Measurements from ENCODE around the gene CDK6.
A peak's percentile ranks its signal among the peaks of the same experiment; 100 is the strongest.

Gene CDK6

GRCh38 chr7:92843781-92844180, 7.4 kb upstream of the CDK6 start:
- H3K4me3 ChIP-seq (ENCODE audit: low read length): no peak overlapping the region
- H3K9me3 ChIP-seq (ENCODE audit: control insufficient read depth, low read length): no peaks in the 10 kb centered on the region
- no peaks in the 10 kb centered on the region for H3K36me3 ChIP-seq (ENCODE audit: control insufficient read depth, insufficient read depth, low read length)
- H3K9ac ChIP-seq (ENCODE audit: low read length): no peak overlapping the region
- no peaks in the 10 kb centered on the region for H3K27me3 ChIP-seq (ENCODE audit: control insufficient read depth, insufficient read depth, low read length)
- no peaks in the 10 kb centered on the region for H3K4me1 ChIP-seq (ENCODE audit: control insufficient read depth, insufficient read depth, low read length)

- Histone ChIP-seq H3K9me3 (ENCODE audit: control insufficient read depth, low read length) (no peaks in the 10 kb centered on the region), H3K27me3 (ENCODE audit: control insufficient read depth, insufficient read depth, low read length) (no peaks in the 10 kb centered on the region), H3K9ac (ENCODE audit: low read length) (no peak overlapping the region), H3K4me3 (ENCODE audit: low read length) (no peak overlapping the region), H3K4me1 (ENCODE audit: control insufficient read depth, insufficient read depth, low read length) (no peaks in the 10 kb centered on the region), H3K36me3 (ENCODE audit: control insufficient read depth, insufficient read depth, low read length) (no peaks in the 10 kb centered on the region)
These were observed 6.8 kb upstream of the CDK6 start for GRCh38 chr7:92843034-92843760.

GRCh38 chr7:92841192-92841591, 4.8 kb upstream of the CDK6 start:
- Histone ChIP-seq H3K27me3 (ENCODE audit: control insufficient read depth, insufficient read depth, low read length) (peaks cover 5% of the 10 kb centered on the region), H3K36me3 (ENCODE audit: control insufficient read depth, insufficient read depth, low read length) (no peaks in the 10 kb centered on the region)

GRCh38 chr7:92840316-92840715, 3.9 kb upstream of the CDK6 start:
- Histone ChIP-seq H3K36me3 (ENCODE audit: control insufficient read depth, insufficient read depth, low read length) (no peaks in the 10 kb centered on the region), H3K9ac (ENCODE audit: low read length) (no peak overlapping the region), H3K27me3 (ENCODE audit: control insufficient read depth, insufficient read depth, low read length) (peaks cover 5% of the 10 kb centered on the region), H3K9me3 (ENCODE audit: control insufficient read depth, low read length) (no peaks in the 10 kb centered on the region), H3K4me3 (ENCODE audit: low read length) (no peak overlapping the region), H3K4me1 (ENCODE audit: control insufficient read depth, insufficient read depth, low read length) (no peaks in the 10 kb centered on the region)

More at GRCh38 chr7:92841192-92841591, 4.8 kb upstream of the CDK6 start:
- Histone ChIP-seq H3K9ac (ENCODE audit: low read length) (no peak overlapping the region), H3K9me3 (ENCODE audit: control insufficient read depth, low read length) (no peaks in the 10 kb centered on the region), H3K4me3 (ENCODE audit: low read length) (no peak overlapping the region), H3K4me1 (ENCODE audit: control insufficient read depth, insufficient read depth, low read length) (no peaks in the 10 kb centered on the region)

GRCh38 chr7:92839901-92840300, 3.5 kb upstream of the CDK6 start:
- H3K27me3 ChIP-seq (ENCODE audit: control insufficient read depth, insufficient read depth, low read length): peaks cover 5% of the 10 kb centered on the region
- H3K4me1 ChIP-seq (ENCODE audit: control insufficient read depth, insufficient read depth, low read length): no peaks in the 10 kb centered on the region
- H3K9me3 ChIP-seq (ENCODE audit: control insufficient read depth, low read length): no peaks in the 10 kb centered on the region
- H3K9ac ChIP-seq (ENCODE audit: low read length): no peak overlapping the region
- no peaks in the 10 kb centered on the region for H3K36me3 ChIP-seq (ENCODE audit: control insufficient read depth, insufficient read depth, low read length)
- H3K4me3 ChIP-seq (ENCODE audit: low read length): no peak overlapping the region

GRCh38 chr7:92838934-92839333, 2.6 kb upstream of the CDK6 start:
- Histone ChIP-seq H3K9ac (ENCODE audit: low read length) (no peak overlapping the region), H3K4me3 (ENCODE audit: low read length) (no peak overlapping the region), H3K27me3 (ENCODE audit: control insufficient read depth, insufficient read depth, low read length) (peaks cover 5% of the 10 kb centered on the region), H3K36me3 (ENCODE audit: control insufficient read depth, insufficient read depth, low read length) (no peaks in the 10 kb centered on the region), H3K4me1 (ENCODE audit: control insufficient read depth, insufficient read depth, low read length) (no peaks in the 10 kb centered on the region), H3K9me3 (ENCODE audit: control insufficient read depth, low read length) (no peaks in the 10 kb centered on the region)

DNA sequence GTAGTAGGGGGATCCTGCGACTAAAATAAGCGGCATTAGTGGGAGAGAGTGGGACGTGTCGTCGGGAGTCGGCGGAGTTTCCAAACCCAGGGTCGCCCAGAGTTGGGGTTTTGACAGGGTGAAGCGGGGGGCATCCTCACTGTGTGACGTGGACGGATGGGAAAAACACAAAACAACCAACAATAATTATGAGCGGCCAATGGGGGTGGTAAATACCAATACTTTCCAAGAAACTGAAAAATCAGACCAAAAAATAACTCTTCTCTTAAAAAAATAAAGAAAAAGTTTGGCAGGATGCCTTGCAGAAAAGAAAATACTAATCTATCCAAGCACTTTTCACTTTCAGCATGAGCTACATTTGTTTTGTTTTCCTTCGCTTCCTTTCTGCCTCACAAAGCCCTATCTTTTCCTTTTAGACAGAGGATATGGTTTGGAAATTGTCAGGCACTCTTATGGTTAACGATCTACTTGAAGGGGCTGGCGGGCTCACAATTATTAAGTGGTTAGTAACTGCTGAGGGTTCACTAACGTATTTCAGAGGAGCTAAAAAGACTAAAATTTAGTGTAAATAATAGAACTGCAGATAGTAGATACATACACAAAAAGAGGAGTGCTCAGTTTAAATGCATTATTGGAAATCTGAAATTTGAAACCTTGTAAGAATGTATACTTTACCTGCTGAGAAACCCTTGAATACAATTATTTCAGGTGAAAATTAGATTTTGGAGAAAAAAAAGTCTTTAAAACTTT, 802 bp upstream of the CDK6 start:
- no peak overlapping the region for H3K4me3 ChIP-seq (ENCODE audit: low read length)
- H3K27me3 ChIP-seq (ENCODE audit: control insufficient read depth, insufficient read depth, low read length): peaks cover 5% of the 10 kb centered on the region
- H3K36me3 ChIP-seq (ENCODE audit: control insufficient read depth, insufficient read depth, low read length): no peaks in the 10 kb centered on the region
- H3K9me3 ChIP-seq (ENCODE audit: control insufficient read depth, low read length): no peaks in the 10 kb centered on the region
- peaks cover 3% of the 10 kb centered on the region for H3K4me1 ChIP-seq (ENCODE audit: control insufficient read depth, insufficient read depth, low read length)
- H3K9ac ChIP-seq (ENCODE audit: low read length): peak overlapping the region; percentile 34

GRCh38 chr7:92835851-92836488, 403 bp downstream of the CDK6 start:
- H3K9ac ChIP-seq (ENCODE audit: low read length): peak overlapping the region; percentile 73
- peaks cover 5% of the 10 kb centered on the region for H3K27me3 ChIP-seq (ENCODE audit: control insufficient read depth, insufficient read depth, low read length)

GRCh38 chr7:92835261-92835850, 1.0 kb downstream of the CDK6 start:
- H3K9me3 ChIP-seq (ENCODE audit: control insufficient read depth, low read length): no peaks in the 10 kb centered on the region
- H3K36me3 ChIP-seq (ENCODE audit: control insufficient read depth, insufficient read depth, low read length): no peaks in the 10 kb centered on the region
- H3K27me3 ChIP-seq (ENCODE audit: control insufficient read depth, insufficient read depth, low read length): peaks cover 5% of the 10 kb centered on the region
- peaks cover 10% of the 10 kb centered on the region for H3K4me1 ChIP-seq (ENCODE audit: control insufficient read depth, insufficient read depth, low read length)
- H3K9ac ChIP-seq (ENCODE audit: low read length): peak overlapping the region; percentile 73
- H3K4me3 ChIP-seq (ENCODE audit: low read length): peak overlapping the region; percentile 75

More at GRCh38 chr7:92835851-92836488, 403 bp downstream of the CDK6 start:
- H3K9me3 ChIP-seq (ENCODE audit: control insufficient read depth, low read length): no peaks in the 10 kb centered on the region
- peak overlapping the region; percentile 75 for H3K4me3 ChIP-seq (ENCODE audit: low read length)
- H3K36me3 ChIP-seq (ENCODE audit: control insufficient read depth, insufficient read depth, low read length): no peaks in the 10 kb centered on the region
- H3K4me1 ChIP-seq (ENCODE audit: control insufficient read depth, insufficient read depth, low read length): peaks cover 7% of the 10 kb centered on the region

DNA sequence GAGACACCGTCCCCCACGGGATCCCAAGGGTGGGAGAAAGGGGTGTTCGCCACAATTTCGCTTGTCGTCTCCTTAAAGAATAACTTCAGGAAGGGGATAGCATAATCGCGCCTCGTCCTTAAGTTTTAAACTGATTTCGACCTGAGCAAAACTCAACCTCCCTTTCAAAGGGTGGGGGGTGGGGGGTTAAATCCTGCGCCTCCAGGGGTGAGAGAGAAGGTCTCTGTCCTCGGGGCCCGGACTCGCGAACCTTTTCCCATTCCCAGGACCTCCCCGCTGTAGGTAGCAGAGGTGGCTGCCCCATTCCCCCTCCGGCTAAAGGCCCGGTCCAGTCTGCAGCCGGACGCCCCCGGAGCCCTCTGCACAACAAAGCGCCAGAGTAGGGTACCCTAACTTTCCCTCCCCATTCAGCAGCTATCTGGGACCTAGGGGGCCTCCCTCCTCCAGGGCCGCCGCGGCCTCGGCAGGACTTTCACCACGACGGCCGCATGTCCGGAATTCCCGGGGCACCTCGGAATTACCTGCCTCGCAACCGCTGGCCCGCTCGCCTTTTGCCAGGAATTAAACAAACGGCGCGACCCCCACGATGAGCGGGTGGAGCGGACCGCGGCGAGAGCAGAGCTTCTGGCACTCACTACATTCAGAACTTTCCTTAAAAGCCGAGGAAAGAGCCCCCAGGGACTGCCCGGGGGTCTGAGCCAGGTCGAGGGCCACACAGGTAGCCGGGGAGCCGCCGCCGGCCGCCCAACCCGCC, 1.7 kb downstream of the CDK6 start:
- peaks cover 17% of the 10 kb centered on the region for H3K4me1 ChIP-seq (ENCODE audit: control insufficient read depth, insufficient read depth, low read length)
- H3K4me3 ChIP-seq (ENCODE audit: low read length): peak overlapping the region; percentile 80
- H3K9me3 ChIP-seq (ENCODE audit: control insufficient read depth, low read length): no peaks in the 10 kb centered on the region
- peaks cover 5% of the 10 kb centered on the region for H3K27me3 ChIP-seq (ENCODE audit: control insufficient read depth, insufficient read depth, low read length)
- H3K9ac ChIP-seq (ENCODE audit: low read length): peak overlapping the region; percentile 73
- no peaks in the 10 kb centered on the region for H3K36me3 ChIP-seq (ENCODE audit: control insufficient read depth, insufficient read depth, low read length)

DNA sequence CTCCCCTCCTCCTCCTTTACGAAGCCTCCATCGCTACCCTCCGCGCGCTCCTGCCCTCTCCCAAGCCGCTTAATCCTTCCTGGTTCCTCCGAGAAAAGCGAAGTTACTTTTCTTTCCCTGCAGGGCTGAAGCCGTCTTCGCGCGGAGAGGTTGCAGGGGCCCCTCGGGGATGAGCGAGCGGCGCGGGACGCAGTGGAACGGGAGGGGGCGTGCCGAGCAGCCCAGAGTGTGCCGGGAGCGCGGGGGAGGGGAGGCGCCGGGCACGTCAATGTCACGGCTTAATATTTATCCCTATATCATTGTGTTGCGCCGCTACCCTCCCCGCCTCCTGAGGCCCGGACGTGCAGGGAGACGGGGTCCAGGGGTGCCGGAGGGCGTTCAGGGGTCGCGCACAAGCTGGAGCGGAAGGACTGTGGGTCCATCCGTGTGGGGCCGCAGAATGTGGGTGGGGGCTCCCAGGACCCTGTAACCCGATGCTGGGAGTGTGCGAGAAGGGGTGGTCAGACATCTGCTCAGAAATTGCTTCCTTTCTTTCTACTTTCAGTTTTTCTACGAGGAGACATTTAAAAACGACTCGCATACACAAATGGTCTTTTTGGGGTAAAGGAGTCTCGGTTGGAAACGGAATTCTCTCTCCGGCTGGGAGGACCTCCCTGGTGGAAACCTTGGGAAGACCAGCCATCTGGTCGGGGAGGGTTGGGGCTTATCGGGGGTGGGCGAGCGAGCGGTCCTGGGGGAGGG, 2.4 kb downstream of the CDK6 start:
- Histone ChIP-seq H3K4me3 (ENCODE audit: low read length) (peak overlapping the region; percentile 80), H3K36me3 (ENCODE audit: control insufficient read depth, insufficient read depth, low read length) (no peaks in the 10 kb centered on the region), H3K27me3 (ENCODE audit: control insufficient read depth, insufficient read depth, low read length) (peaks cover 5% of the 10 kb centered on the region), H3K9me3 (ENCODE audit: control insufficient read depth, low read length) (no peaks in the 10 kb centered on the region), H3K9ac (ENCODE audit: low read length) (peak overlapping the region; percentile 73), H3K4me1 (ENCODE audit: control insufficient read depth, insufficient read depth, low read length) (peaks cover 18% of the 10 kb centered on the region)
